Subcutaneous abdominal adipose tissue (tissue), 5 donors: ENCODE data around the gene GRHPR.
"Not testable (repeated sequence)": the region's sequence is repeated elsewhere in the genome, so short reads cannot be mapped to it uniquely, and the experiment has no call there.

ENCODE experiments used
- H3K27ac ChIP-seq: one replicate; pipeline ENCODE4 v1.7.0; 2013; ENCODE audit warnings: low read depth, mild to moderate bottlenecking, inconsistent platforms, low read length, moderate library complexity
- H3K27me3 ChIP-seq, 5 donors: one replicate each; pipeline ENCODE4 v1.7.0; 2013; ENCODE audit warnings: low read length in 5 of 5, inconsistent platforms in 1 of 5; ENCODE audit not compliant: control insufficient read depth in 5 of 5, insufficient read depth in 4 of 5
- H3K36me3 ChIP-seq, 5 donors: one replicate each; pipeline ENCODE4 v1.7.0; 2013; ENCODE audit warnings: low read length in 5 of 5; ENCODE audit not compliant: control insufficient read depth in 5 of 5, insufficient read depth in 5 of 5
- H3K4me1 ChIP-seq, 5 donors: one replicate each; pipeline ENCODE4 v1.7.0; 2013; ENCODE audit warnings: low read length in 5 of 5, mild to moderate bottlenecking in 3 of 5, moderate library complexity in 1 of 5; ENCODE audit not compliant: control insufficient read depth in 5 of 5, insufficient read depth in 5 of 5
- H3K4me3 ChIP-seq, 5 donors: one replicate each; pipeline ENCODE4 v1.7.0; 2013; ENCODE audit warnings: low read length in 5 of 5, low read depth in 1 of 5
- H3K9ac ChIP-seq, 5 donors: one replicate each; pipeline ENCODE4 v1.7.0; 2013; ENCODE audit warnings: low read length in 5 of 5, mild to moderate bottlenecking in 4 of 5, moderate library complexity in 3 of 5
- H3K9me3 ChIP-seq, 5 donors: one replicate each; pipeline ENCODE4 v1.7.0; 2013; ENCODE audit warnings: low read length in 5 of 5; ENCODE audit not compliant: control insufficient read depth in 5 of 5
- donor health status: healthy.
- donor health status: healthy.
- donor health status: healthy.
- donor health status: healthy.
- donor health status: healthy.

Gene GRHPR

GRCh38 chr9:37420271-37421215 is 2.0 kb upstream of the GRHPR start:
- H3K9ac ChIP-seq: no peak overlapping the region
- H3K27me3 ChIP-seq: no peaks in the 10 kb centered on the region
- no peak overlapping the region for H3K4me3 ChIP-seq
- H3K9me3 ChIP-seq: no peaks in the 10 kb centered on the region
- no peaks in the 10 kb centered on the region for H3K36me3 ChIP-seq
- peaks cover 6 to 35% (median 33%) of the 10 kb centered on the region in 5 donors for H3K4me1 ChIP-seq
- H3K27ac ChIP-seq: no peak overlapping the region

GRCh38 chr9:37421914-37422288 is 595 bp upstream of the GRHPR start:
- Histone ChIP-seq H3K9ac (peak overlapping the region; percentile 68 to 96 (median 94)), H3K27me3 (no peaks in the 10 kb centered on the region), H3K4me3 (peak overlapping the region; percentile 73 to 92 (median 90)), H3K4me1 (peaks cover 6 to 35% (median 33%) of the 10 kb centered on the region in 5 donors), H3K36me3 (peaks cover 5 to 13% (median 10%) of the 10 kb centered on the region in 5 donors), H3K27ac (peak overlapping the region; percentile 83), H3K9me3 (no peaks in the 10 kb centered on the region)

GRCh38 chr9:37423508-37423907 is 1.0 kb downstream of the GRHPR start:
- Histone ChIP-seq H3K27me3 (no peaks in the 10 kb centered on the region), H3K9ac (peak overlapping the region; percentile 70 to 96 (median 94)), H3K9me3 (no peaks in the 10 kb centered on the region), H3K4me3 (peak overlapping the region; percentile 88 to 94 (median 90)), H3K27ac (no peak overlapping the region), H3K36me3 (peaks cover 5 to 29% (median 25%) of the 10 kb centered on the region in 5 donors), H3K4me1 (peaks cover 6 to 35% (median 33%) of the 10 kb centered on the region in 5 donors)

GRCh38 chr9:37424204-37424685 is 1.7 kb downstream of the GRHPR start:
- Histone ChIP-seq H3K9ac (peak overlapping the region in 2 of 5 donors; percentile 70 to 94), H3K4me1 (peaks cover 6 to 35% (median 33%) of the 10 kb centered on the region in 5 donors), H3K27me3 (no peaks in the 10 kb centered on the region), H3K27ac (no peak overlapping the region), H3K36me3 (peaks cover 5 to 36% (median 32%) of the 10 kb centered on the region in 5 donors), H3K4me3 (peak overlapping the region in 4 of 5 donors; percentile 18 to 94 (median 89)), H3K9me3 (no peaks in the 10 kb centered on the region)

GRCh38 chr9:37424686-37425297 is 2.3 kb downstream of the GRHPR start:
- Histone ChIP-seq H3K9me3 (no peaks in the 10 kb centered on the region), H3K27ac (no peak overlapping the region), H3K27me3 (no peaks in the 10 kb centered on the region), H3K4me1 (peaks cover 6 to 35% (median 33%) of the 10 kb centered on the region in 5 donors), H3K4me3 (no peak overlapping the region), H3K9ac (peak overlapping the region in 2 of 5 donors; percentile 59 to 94), H3K36me3 (peaks cover 5 to 42% (median 38%) of the 10 kb centered on the region in 5 donors)

GRCh38 chr9:37425298-37425752 is 2.8 kb downstream of the GRHPR start:
- Histone ChIP-seq H3K27me3 (no peaks in the 10 kb centered on the region), H3K9me3 (no peaks in the 10 kb centered on the region), H3K36me3 (peaks cover 5 to 47% (median 43%) of the 10 kb centered on the region in 5 donors), H3K4me3 (no peak overlapping the region), H3K9ac (peak overlapping the region in 2 of 5 donors; percentile 54 to 59), H3K4me1 (peaks cover 6 to 35% (median 33%) of the 10 kb centered on the region in 5 donors), H3K27ac (no peak overlapping the region)

- Histone ChIP-seq H3K36me3 (peaks cover 5 to 58% (median 53%) of the 10 kb centered on the region in 5 donors), H3K4me1 (peaks cover 8 to 43% (median 33%) of the 10 kb centered on the region in 5 donors), H3K9ac (peak overlapping the region in 1 of 5 donors; percentile 23)
- not testable (repeated sequence) for H3K27ac ChIP-seq, H3K9me3 ChIP-seq, H3K4me3 ChIP-seq, H3K27me3 ChIP-seq
Observed at GRCh38 chr9:37426431-37426830, 3.9 kb downstream of the GRHPR start.

GRCh38 chr9:37426846-37427245 is 4.3 kb downstream of the GRHPR start:
- H3K9ac ChIP-seq: no peak overlapping the region
- peaks cover 5 to 60% (median 56%) of the 10 kb centered on the region in 5 donors for H3K36me3 ChIP-seq
- H3K27me3 ChIP-seq: no peaks in the 10 kb centered on the region
- H3K4me3 ChIP-seq: no peak overlapping the region
- peaks cover 8 to 44% (median 31%) of the 10 kb centered on the region in 5 donors for H3K4me1 ChIP-seq
- H3K27ac ChIP-seq: no peak overlapping the region
- H3K9me3 ChIP-seq: no peaks in the 10 kb centered on the region

GRCh38 chr9:37428345-37428744 is 5.8 kb downstream of the GRHPR start:
- Histone ChIP-seq H3K27ac (no peak overlapping the region), H3K4me1 (peaks cover 6 to 41% (median 27%) of the 10 kb centered on the region in 5 donors), H3K36me3 (peaks cover 5 to 67% (median 62%) of the 10 kb centered on the region in 5 donors), H3K9ac (no peak overlapping the region), H3K27me3 (no peaks in the 10 kb centered on the region), H3K9me3 (no peaks in the 10 kb centered on the region), H3K4me3 (no peak overlapping the region)
